GM18499 (cell line): Measurements from ENCODE around the gene SMLR1.

Experiments
- ATAC-seq: cut with Tn5 transposase; IDR thresholded peaks from one replicate; pipeline ENCODE4 v1.9.1; 2021; ENCODE audit warnings: moderate number of reproducible peaks; ENCODE audit not compliant: insufficient read depth, unreplicated experiment

The SMLR1 gene

GRCh38 chr6:130885392-130886192 lies 58.4 kb downstream of the SMLR1 start:
- ATAC-seq = peak; percentile 61
